Posterior vena cava (tissue), 2 donors: Measurements from ENCODE around the gene DNAH14. TPM values are rescaled to one million over a fixed set of nuclear protein-coding genes. Genes with fewer than 3 reads are reported as not detected.
"Not testable (repeated sequence)": the region's sequence is repeated elsewhere in the genome, so short reads cannot be mapped to it uniquely, and the experiment has no call there.

Experiments used
- DNase-seq: peaks from one replicate; pipeline ENCODE4 v3.0.0-alpha.2; 2020; ENCODE audit warnings: low spot score
- intact Hi-C, 2 donors: fragments of 100-400 bp; cut with DNase I; formaldehyde crosslinking; loops; one replicate each; pipeline versions ENCODE4 v1.14.1 to v1.14.2; 2022 to 2023
- total RNA-seq, 2 donors: library from RNA; stranded (reverse); fragmentation: NEBNext Ultra II Directional; extraction: Animal tissue kit (Norgen Biotek cat#: 25700); gene quantifications; one replicate each; pipeline ENCODE4 v1.2.1, GENCODE V29; 2021
- donor health status: DM: yes; HTN: yes; CAD: no.
- donor health status: DM: yes; HTN: yes; CAD: no.

The DNAH14 gene
- total RNA-seq, 2 donors from 2014 or later, result 3.1 to 4.0 TPM

DNA sequence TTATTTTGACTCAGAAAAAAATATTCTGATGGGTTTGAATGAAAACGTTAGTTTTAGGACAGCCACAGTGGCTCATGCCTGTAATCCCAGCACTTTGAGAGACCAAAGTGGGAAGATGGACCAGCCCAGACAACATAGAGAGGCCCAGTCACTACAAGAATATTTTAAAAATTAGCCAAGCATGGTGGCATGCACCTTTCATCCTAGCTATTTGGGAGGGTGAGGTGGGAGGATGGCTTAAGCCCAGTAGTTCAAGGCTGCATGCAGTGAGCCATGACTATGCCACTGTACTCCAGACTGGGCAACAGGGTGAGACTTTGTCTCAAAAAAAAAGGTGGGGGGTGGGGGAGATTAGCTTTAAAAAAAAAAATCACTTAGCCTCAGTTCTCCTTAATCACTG lies 370.9 kb downstream of the DNAH14 start:
- no peak for DNase-seq
- intact Hi-C loops, result no loop called here

DNA sequence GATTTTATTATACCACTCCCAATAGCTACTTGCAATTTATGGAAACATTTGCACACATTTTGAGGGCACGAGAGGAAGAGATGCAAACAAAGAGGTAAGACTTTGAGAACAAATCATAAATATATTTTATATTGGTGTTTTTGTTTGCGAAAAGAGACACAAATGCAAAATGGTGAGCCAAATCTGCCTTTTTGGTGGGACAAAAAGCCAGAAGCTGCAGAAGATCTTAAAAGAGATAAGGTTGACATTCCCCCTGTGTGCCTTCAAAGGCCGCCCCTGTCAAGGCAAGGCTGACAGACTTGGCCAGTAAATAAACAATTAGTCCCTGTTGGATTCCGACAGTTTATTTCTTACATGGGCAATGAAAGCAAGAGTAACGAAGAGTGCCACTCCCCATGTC lies 375.5 kb downstream of the DNAH14 start:
- DNase-seq, result no peak
- intact Hi-C loops, result no loop called here

DNA sequence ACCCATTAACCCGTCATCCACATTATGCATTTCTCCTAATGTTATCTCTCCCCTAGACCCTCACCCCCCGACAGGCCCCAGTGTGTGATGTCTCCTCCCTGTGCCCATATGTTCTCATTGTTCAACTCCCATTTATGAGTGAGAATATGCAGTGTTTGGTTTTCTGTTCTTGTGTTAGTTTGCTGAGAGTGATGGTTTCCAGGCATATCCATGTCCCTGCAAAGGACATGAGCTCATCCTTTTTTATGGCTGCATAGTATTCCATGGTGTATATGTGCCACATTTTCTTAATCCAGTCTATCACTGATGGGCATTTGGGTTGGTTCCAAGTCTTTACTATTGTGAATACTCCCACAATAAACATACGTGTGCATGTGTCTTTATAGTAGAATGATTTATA lies 381.1 kb downstream of the DNAH14 start:
- intact Hi-C loops, result not testable (repeated sequence)

DNA sequence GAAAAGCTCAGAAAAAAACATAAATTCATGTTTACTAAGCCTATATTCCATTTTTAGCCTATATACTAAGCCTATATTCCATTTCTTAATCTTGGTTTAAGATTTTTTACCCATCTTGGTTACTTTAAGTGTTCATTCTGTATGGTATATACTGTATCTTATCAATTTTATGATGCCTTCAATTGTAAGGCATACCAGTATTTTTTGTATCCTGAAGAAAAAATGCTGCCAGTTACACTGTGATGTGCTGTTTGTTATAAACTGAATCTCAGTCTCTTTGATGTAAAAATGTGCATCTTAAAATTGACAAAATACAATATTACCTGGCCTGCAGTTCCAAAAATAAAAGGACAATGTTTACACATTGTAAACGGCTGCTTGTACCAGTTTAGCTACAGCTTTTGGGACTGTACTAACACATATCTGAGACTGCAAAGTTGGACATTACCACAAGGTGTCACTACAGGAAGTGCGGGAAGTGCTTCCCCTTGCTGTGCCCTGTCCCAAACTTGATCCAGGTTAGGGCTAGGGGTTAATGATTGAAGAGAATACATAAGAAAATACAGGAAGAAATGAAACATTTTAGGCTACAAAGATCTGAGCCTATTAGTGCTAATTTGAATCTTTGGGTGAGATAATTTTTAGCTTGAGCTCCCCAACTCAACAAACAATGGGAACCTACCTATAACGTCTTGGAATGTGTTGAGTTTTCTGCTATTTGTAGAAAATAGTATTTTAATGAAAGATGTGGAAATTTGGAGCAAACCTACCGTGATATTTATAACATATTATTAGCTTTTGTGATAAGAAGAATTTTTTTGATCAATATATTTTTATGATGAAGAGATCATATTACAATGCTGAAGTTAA lies 389.5 kb downstream of the DNAH14 start:
- intact Hi-C loops, result loop anchor here (5.0 kb wide), 2 partner anchors 503 to 653 kb away; no protein-coding TSS in a partner anchor
- no peak for DNase-seq

More for the DNA sequence above, 381.1 kb downstream of the DNAH14 start:
- not testable (repeated sequence) for DNase-seq

DNA sequence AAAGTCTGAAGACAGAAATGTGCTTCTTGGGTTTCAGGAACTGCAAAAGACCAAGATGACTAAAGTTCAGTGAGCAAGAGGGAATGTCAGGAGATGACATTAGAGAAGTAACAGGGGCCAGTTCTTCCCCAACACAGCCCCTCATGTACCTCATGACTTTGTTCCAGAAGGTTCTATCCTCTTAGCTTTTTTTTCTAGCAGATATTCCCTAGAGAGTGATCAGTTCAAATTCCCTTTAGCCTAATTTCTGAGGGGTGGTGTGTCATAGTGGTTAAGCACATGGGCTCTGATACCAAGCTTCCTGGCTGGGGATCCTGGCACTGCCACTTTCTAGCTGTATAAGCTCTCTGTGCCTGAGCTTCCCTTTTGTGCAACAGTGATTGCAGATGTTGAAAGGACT lies 390.4 kb downstream of the DNAH14 start:
- intact Hi-C loops, result loop anchor here (5.0 kb wide), 2 partner anchors 502 to 652 kb away; no protein-coding TSS in a partner anchor
- no peak for DNase-seq

DNA sequence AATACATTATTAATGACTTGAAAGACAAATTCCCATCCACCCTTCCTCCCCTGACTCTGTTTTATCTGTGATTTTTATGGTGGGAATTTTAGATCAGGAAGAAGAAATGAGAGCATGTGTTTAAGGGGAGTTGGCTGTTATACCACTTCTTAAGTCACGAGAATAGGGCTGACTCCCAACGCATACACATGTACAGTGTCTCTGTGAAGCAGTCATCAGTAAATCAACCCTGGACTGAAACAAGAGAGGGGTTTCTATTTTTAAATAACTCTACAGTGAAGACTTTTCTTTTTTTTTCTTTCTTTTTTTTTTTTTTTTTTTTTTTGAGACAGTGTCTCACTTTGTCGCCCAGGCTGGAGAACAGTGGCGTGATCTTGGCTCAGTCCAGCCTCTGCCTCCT lies 392.3 kb downstream of the DNAH14 start:
- intact Hi-C loops, result no loop called here
- no peak for DNase-seq

DNA sequence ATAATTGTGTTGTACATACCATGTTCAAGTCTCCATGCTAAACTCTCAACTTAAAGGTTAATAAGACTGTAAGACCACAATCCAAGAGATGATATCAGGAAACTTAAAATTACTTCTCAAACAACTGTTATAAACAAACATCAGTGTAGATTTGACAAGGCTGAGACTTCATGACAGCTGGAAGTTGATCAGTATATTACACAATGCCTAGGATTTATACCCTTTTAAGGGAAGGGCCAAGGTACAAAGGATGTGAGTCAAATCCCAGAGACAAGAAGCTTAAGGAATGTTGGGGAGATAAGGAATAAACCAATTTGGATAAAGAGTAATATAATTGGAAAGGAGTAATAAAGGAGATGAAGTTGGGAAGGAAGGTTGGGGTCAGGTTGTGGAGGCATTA lies 399.6 kb downstream of the DNAH14 start:
- no peak for DNase-seq
- intact Hi-C loops, result no loop called here

DNA sequence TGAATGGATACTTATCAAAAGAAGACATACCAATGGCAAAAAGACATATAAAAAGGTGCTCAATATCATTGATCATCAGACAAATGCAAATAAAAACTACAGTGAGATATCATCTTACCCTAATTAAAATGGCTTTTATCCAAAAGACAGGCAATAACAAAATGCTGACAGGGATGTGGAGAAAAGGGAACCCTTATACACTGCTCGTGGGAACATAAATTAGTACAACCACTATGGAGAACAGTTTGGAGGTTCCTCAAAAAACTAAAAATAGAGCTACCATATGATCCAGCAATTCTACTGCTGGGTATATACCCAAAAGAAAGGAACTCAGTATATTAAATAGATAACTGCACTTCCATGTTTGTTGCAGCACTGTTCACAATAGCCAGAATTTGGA lies 400.5 kb downstream of the DNAH14 start:
- DNase-seq, intact Hi-C loops: not testable (repeated sequence)

DNA sequence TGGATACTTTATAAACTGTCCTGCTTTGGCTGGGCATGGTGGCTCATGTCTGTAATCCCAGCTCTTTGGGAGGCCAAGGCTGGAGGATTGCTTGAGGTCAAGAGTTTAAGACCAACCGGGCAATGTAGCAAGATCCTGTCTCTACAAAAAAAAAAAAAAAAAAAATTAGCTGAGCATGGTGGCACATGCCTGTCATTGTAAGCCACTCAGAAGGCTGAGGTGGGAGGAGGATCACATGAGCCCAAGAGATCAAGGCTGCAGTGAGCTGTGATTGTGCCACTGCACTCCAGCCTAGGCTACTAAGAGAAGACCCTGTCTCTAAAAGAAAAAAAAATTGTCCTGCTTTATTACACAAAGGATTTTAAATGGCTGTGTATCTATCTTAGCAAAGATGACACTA lies 403.2 kb downstream of the DNAH14 start:
- intact Hi-C loops, result no loop called here
- DNase-seq, result no peak

DNA sequence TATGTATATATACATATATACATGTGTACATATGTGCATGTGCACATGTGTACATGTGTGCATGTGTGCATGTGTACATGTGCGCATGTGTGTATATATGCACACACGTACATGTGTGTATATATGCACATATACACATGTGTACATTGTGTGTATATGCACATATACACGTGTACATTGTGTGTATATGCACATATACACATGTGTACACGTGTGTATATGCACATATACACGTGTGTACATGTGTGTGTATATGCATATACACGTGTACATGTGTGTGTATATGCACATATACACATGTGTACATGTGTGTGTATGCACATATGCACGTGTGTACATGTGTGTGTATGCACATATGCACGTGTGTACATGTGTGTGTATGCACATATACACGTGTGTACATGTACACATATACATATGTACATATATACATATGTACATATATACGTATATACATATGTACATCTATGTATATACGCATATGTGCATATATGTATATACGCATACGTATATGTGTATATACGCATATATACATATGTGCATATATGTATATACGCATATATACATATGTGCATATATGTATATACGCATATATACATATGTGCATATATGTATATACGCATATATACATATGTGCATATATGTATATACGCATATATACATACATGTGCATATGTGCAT lies 405.8 kb downstream of the DNAH14 start:
- intact Hi-C loops, DNase-seq: not testable (repeated sequence)

DNA sequence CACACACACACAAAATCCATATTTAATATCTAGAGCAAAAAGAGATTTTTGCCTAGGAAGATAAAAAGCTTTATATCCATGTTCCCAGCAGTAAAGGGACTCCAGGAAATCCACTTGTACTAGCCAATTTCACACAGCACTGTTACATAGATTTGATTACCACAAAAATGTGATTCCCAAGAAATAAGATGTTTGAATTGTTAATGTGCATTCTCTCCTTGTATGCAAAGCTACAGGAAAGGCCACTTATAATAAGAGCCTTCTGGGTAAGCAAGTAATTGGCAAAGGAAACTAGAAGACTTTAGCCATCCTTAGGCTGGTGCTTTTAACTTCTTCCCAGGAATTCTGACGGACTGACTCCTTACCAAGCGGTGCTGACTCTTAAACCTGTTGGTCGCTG lies 409.1 kb downstream of the DNAH14 start:
- intact Hi-C loops, result no loop called here
- DNase-seq, result no peak

DNA sequence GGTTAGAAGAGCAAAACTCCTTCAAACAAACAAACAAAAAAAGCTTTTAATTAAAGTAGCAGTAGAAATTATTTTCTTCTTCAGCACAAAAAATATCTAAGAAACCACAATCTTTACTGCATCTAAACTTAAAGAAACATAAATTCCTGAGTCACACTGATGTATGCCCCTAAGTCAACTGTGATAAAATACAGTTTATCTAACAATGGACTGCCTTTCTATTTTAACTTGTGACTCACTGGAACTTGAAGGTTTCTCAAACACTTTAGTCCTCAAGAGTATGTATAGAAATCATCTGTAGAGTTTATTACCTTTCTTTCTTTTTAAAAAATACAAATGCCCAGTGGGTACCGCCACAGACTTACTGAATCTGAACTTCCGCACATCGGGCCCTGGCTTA lies 412.2 kb downstream of the DNAH14 start:
- no peak for DNase-seq
- intact Hi-C loops, result no loop called here

DNA sequence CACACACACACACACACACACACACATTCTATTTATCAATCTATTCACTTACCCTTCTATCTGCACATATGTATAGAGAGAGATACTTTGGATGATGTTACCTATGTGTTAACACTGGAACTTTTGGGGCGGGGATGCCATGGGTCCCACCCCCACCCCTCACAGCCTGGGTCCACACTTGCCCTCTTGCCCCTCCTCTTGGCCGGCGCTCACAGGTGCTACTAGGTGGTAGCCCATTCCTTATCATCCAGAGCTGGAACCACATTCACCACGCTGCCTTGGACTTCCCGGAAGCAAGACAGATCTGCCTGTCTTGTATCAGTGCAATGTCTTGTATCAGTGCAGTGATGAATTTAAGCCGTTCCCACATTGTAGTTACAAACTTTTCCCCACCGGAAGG lies 413.2 kb downstream of the DNAH14 start:
- intact Hi-C loops, result no loop called here
- no peak for DNase-seq

DNA sequence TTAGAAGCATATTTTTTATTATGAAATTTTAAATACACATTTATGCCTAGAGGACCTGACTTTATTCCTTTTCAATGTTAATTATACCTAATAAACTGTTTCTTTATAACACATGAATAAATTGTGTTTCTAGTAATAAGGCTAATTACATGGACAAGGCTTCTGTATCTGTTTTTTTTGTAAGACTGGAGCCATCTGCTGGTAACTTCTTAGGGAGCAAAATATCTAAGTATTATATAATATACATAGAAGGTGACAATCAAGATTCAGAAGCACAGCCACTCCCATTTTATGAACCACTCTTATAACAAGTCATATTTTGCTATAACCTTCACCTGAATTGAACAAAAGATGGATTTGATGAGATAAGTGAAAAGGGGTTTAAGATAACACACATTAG lies 414.1 kb downstream of the DNAH14 start:
- DNase-seq, result no peak
- intact Hi-C loops, result no loop called here

DNA sequence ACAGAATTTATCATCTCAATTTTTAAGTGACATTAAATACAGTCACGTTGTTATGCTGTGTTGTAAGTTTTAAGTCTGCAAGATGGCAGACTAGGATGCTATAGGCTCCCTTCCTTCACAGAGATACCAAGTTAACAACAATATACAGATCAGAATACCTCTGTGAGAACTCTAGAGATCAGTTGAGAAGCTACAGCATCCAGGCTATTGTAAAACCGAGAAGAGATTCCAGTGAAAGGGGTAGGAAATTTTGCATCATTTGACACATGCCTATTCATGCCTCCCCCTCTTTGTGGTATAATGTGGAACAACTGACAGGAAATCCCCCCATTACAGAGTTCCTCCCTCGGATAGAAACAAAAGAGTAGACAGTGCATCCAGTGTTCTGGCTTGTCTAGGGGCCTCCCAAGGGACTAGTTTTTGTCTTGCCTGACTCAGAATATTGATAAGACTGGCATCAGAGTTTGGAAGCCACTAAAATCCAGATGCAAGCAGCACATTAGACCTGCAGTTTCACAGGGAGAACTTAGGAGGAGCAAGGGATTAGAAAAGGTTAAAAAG lies 417.7 kb downstream of the DNAH14 start:
- intact Hi-C loops, result no loop called here
- no peak for DNase-seq

DNA sequence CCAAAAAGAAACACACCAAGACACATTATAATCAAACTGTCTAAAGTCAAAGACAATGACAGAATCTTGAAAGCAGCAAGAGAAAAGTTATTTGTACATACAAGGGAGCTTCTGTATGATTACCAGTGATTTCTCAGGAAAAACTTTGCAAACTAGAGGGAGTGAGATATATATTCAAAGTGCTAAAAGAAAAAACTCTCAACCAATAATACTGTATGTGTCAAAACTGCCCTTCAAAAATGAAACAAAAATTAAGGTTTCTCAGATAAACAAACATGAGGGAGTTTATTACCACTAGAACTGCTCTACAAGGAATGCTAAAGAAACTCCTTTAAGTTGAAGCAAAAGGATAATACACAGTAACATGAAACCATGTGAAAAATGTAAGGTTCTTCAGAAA lies 418.9 kb downstream of the DNAH14 start:
- no peak for DNase-seq
- intact Hi-C loops, result no loop called here

DNA sequence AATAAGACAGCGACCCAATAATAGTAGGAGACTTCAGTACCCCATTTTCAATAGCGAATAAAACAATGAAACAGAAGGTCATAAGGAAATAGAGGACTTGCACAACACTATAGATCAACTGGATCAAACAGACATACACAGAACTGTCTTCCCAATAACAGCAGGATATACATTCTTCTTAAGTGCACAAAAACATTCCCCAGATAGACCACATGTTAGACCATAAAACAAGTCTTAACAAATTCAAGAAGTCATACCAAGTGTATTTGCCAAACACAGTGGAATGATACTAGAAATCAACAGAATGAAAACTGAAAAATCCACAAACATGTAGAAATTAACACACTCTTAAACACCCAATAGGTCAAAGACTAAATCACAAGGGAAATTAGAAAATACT lies 420.4 kb downstream of the DNAH14 start:
- no peak for DNase-seq
- intact Hi-C loops, result no loop called here

DNA sequence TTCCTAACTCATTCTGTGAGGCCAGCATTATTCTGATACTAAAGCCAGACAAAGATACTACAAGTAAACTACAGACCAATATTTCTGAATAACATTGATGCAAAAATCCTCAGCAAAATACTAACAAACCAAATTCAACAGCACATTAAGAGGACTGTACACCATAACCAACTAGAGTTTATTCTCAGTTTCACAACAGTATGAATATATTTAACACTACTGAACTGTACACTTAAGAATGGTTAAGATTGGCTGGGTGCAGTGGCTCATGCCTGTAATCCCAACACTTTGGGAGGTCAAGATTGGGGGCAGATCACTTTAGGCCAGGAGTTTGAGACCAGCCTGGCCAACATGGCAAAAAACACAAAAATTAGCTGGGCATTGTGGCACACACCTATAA lies 421.4 kb downstream of the DNAH14 start:
- DNase-seq, result no peak
- intact Hi-C loops, result no loop called here

DNA sequence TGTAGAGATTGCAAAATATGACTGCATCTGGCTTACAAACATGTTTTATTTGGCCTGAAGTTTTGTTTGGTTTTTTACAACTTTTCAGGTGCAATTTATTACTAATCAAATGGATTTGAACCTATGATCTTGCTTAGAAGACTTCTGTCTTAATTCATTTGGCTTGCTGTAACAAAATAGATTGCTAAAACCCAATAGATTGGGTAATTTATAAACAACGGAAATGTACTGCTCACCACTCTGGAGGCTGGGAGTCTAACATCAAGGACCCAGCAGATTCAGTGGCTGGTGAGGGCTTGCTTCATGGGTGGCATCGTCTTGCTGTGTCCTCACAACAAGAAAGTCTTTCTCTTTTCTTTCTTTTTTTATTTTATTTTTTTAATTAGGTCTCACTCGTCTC lies 425.4 kb downstream of the DNAH14 start:
- intact Hi-C loops, result no loop called here
- no peak for DNase-seq

DNA sequence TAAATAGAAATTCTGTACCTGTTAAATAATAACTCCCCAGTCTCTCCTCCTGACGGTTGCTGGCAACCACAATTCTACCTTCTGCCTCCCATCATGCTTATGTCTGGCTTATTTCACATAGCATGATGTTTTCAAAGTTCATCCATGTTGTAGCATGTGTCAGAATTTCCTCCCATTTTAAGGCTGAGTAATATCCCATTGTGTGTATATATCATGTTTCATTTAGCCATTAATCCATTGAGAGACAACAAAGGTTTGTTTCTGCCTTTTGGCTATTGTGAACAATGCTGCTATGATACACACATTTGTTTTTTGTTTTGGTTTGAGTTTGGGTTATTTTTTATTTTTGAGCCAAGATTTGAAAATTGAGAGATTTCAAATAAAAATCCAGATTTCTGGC lies 426.4 kb downstream of the DNAH14 start:
- no peak for DNase-seq
- intact Hi-C loops, result no loop called here
